Measurements from ENCODE around the gene GNAL. TPM values are rescaled to one million over a fixed set of nuclear protein-coding genes. Genes with fewer than 3 reads are reported as not detected.

Gene GNAL
- total RNA-seq, 1 experiment from 2014 or later = 0.15 TPM

DNA sequence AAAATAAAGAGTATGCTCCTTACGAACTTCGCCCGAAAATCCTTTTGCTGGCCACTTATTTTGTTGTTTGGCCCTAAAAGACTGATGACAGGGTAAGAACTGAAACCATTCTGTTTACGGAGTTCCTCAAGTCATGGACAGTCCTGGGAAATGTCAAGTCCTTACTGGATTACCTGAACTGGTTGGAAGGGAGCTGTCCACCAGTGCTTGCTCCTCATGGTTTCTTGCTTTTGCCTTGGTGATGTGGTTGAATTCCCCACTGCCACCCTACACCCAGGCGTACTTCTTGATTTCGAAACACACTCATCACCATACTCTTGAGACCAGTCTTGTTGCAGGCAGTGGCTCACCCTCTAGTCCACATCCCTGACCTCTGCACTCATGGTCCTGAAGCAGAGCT lies 113.1 kb downstream of the GNAL start:
- intact Hi-C loops (cut with micrococcal nuclease) = no loop called here
- TF ChIP-seq EZH2 (IDR thresholded peaks at IDR 0.05; ENCODE audit: low read length, unreplicated experiment) (no peak), EZH2phosphoT487 (IDR thresholded peaks at IDR 0.05; ENCODE audit: borderline replicate concordance, low read length) (no peak)
- TF ChIP-seq, protein P1, sequence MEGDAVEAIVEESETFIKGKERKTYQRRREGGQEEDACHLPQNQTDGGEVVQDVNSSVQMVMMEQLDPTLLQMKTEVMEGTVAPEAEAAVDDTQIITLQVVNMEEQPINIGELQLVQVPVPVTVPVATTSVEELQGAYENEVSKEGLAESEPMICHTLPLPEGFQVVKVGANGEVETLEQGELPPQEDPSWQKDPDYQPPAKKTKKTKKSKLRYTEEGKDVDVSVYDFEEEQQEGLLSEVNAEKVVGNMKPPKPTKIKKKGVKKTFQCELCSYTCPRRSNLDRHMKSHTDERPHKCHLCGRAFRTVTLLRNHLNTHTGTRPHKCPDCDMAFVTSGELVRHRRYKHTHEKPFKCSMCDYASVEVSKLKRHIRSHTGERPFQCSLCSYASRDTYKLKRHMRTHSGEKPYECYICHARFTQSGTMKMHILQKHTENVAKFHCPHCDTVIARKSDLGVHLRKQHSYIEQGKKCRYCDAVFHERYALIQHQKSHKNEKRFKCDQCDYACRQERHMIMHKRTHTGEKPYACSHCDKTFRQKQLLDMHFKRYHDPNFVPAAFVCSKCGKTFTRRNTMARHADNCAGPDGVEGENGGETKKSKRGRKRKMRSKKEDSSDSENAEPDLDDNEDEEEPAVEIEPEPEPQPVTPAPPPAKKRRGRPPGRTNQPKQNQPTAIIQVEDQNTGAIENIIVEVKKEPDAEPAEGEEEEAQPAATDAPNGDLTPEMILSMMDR (conservative IDR thresholded peaks at IDR 0.05; ENCODE audit: low read depth, low read length) = no peak
- POLR2A ChIA-PET (ENCODE audit: unreplicated experiment) = no interaction called here

DNA sequence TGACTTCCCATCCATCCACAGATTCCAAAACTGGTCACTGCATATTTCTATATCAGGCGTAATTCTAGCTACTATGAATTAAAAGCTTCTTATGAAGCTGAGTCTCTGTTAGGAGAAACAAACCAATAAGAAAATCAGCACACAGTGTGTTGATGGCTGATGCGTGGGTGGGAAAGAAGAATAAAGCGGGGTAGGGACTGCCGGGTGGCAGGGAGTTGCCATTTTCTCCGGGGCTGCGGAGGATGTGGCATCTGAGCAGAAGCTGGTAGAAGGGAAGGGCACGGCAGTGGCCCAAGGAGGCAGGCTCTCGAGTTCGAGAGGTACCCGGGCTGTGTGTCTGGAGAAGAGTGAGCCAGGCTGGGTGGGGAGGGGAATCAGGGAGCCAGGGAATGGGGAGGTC lies 113.5 kb downstream of the GNAL start:
- Histone ChIP-seq H3K36me3 (ENCODE audit: low read depth, low read length) (no peaks in the 10 kb centered on the region), H3K4me2 (ENCODE audit: low read length) (no peak overlapping the region), H3F3A (ENCODE audit: low read length, unreplicated experiment) (no peaks in the 10 kb centered on the region), H3K4me1 (ENCODE audit: insufficient read depth, low read length) (peaks cover 28% of the 10 kb centered on the region), H3K27me3 (ENCODE audit: low read length) (0 out of 2 replicates have a peak, but pooled peaks cover 2% of the 10 kb centered on the region), H3K9me3 (ENCODE audit: low read length) (no peaks in the 10 kb centered on the region), H3K27ac (ENCODE audit: low read length) (no peak overlapping the region), H3K79me2 (ENCODE audit: low read length) (no peaks in the 10 kb centered on the region), H3K9ac (ENCODE audit: low read length) (no peak overlapping the region), H3K9me2 (replicated peaks; ENCODE audit: low read length) (no peaks in the 10 kb centered on the region), H4K20me1 (ENCODE audit: low read length) (no peaks in the 10 kb centered on the region), H3K4me3 (ENCODE audit: low read length) (no peak overlapping the region), H2AFZ (ENCODE audit: low read length) (no peak overlapping the region)
- DNase-seq = no peak
- no peak for TF ChIP-seq EZH2 (IDR thresholded peaks at IDR 0.05; ENCODE audit: low read length, unreplicated experiment)
- TF ChIP-seq, protein P1 (conservative IDR thresholded peaks at IDR 0.05; ENCODE audit: low read depth, low read length) = no peak
- no peak for TF ChIP-seq EZH2phosphoT487 (IDR thresholded peaks at IDR 0.05; ENCODE audit: borderline replicate concordance, low read length)
- intact Hi-C loops (cut with micrococcal nuclease) = no loop called here
- CTCF ChIA-PET = no interaction called here
- POLR2A ChIA-PET (ENCODE audit: unreplicated experiment) = no interaction called here
- no peak for ATAC-seq
- no TSS peak for BruUV-seq (replicated peaks)

More for the DNA sequence above, 113.1 kb downstream of the GNAL start:
- Histone ChIP-seq H3K9ac (ENCODE audit: low read length) (no peak overlapping the region), H3K9me2 (replicated peaks; ENCODE audit: low read length) (no peaks in the 10 kb centered on the region), H3K79me2 (ENCODE audit: low read length) (no peaks in the 10 kb centered on the region), H3K27ac (ENCODE audit: low read length) (no peak overlapping the region), H3K4me3 (ENCODE audit: low read length) (no peak overlapping the region), H3K27me3 (ENCODE audit: low read length) (0 out of 2 replicates have a peak, but pooled peaks cover 2% of the 10 kb centered on the region), H3F3A (ENCODE audit: low read length, unreplicated experiment) (no peaks in the 10 kb centered on the region), H3K36me3 (ENCODE audit: low read depth, low read length) (no peaks in the 10 kb centered on the region), H2AFZ (ENCODE audit: low read length) (no peak overlapping the region), H4K20me1 (ENCODE audit: low read length) (no peaks in the 10 kb centered on the region), H3K4me2 (ENCODE audit: low read length) (no peak overlapping the region), H3K9me3 (ENCODE audit: low read length) (no peaks in the 10 kb centered on the region), H3K4me1 (ENCODE audit: insufficient read depth, low read length) (peaks cover 24% of the 10 kb centered on the region)
- DNase-seq = no peak
- BruUV-seq (replicated peaks) = no TSS peak
- ATAC-seq = no peak
- CTCF ChIA-PET = no interaction called here

DNA sequence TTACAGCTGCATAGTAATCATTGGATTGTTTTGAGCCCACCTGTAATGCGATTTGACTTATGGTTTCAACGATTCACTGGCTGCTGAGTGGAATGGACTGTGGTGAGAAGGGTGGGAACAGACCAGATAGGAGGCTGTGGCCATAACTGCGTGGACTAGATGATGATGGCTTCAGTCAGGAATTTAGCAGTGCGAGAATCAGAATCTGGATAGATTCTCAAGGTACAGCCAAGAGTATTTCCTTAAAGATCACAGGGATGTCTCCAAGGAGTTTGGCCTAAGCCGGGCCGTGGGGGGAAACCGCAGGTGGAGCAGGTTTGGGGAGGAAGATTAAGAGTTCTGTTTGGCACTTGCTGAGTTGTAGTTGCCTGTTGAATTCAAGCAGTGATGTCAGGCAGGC lies 118.2 kb downstream of the GNAL start:
- ATAC-seq = no peak
- TF ChIP-seq EZH2 (IDR thresholded peaks at IDR 0.05; ENCODE audit: low read length, unreplicated experiment) (no peak), EZH2phosphoT487 (IDR thresholded peaks at IDR 0.05; ENCODE audit: borderline replicate concordance, low read length) (no peak)
- Histone ChIP-seq H3K9me2 (replicated peaks; ENCODE audit: low read length) (no peaks in the 10 kb centered on the region), H3K4me1 (ENCODE audit: insufficient read depth, low read length) (peaks cover 25% of the 10 kb centered on the region), H2AFZ (ENCODE audit: low read length) (peak overlapping the region; percentile 14; the same call in 1 of the 2 replicates), H4K20me1 (ENCODE audit: low read length) (no peaks in the 10 kb centered on the region), H3F3A (ENCODE audit: low read length, unreplicated experiment) (no peaks in the 10 kb centered on the region), H3K9me3 (ENCODE audit: low read length) (no peaks in the 10 kb centered on the region), H3K4me2 (ENCODE audit: low read length) (peak overlapping the region; percentile 32), H3K79me2 (ENCODE audit: low read length) (no peaks in the 10 kb centered on the region), H3K27ac (ENCODE audit: low read length) (peak overlapping the region; percentile 91), H3K36me3 (ENCODE audit: low read depth, low read length) (no peaks in the 10 kb centered on the region), H3K9ac (ENCODE audit: low read length) (peak overlapping the region; percentile 56), H3K4me3 (ENCODE audit: low read length) (no peak overlapping the region), H3K27me3 (ENCODE audit: low read length) (0 out of 2 replicates have a peak, but pooled peaks cover 2% of the 10 kb centered on the region)
- intact Hi-C loops (cut with micrococcal nuclease) = loop anchor here (5.0 kb wide), 1 partner anchor 65 kb away; no protein-coding TSS in a partner anchor
- ChIA-PET CTCF (no interaction called here), POLR2A (ENCODE audit: unreplicated experiment) (no interaction called here)
- DNase-seq = peak; percentile 37
- no TSS peak for BruUV-seq (replicated peaks)
